ENCODE data around the gene OSBPL2. TPM values are rescaled to one million over a fixed set of nuclear protein-coding genes. Genes with fewer than 3 reads are reported as not detected.

OSBPL2 gene
- total and polyA plus RNA-seq, 9 of the 15 experiments (the other 6 are each of a cell fraction or from before 2014, with no cell fraction given) = 2.5 to 25.6 (median 14.1) TPM

- Histone ChIP-seq H3K9me3 (replicated peaks; ENCODE audit: control insufficient read depth, insufficient read depth, low read depth, low read length) (no peaks in the 10 kb centered on the region), H3K4me3 (peak overlapping the region; percentile 71), H3K9me1 (ENCODE audit: control insufficient read depth, insufficient read depth, low read length) (peaks cover 5% of the 10 kb centered on the region), H3K4me1 (replicated peaks in 1 of 2; ENCODE audit: control insufficient read depth in 2 of 2, insufficient read depth in 2 of 2, low read length in 2 of 2) (peaks cover 14 to 60% of the 10 kb centered on the region in 2 experiments), H3K36me3 (ENCODE audit: control insufficient read depth, insufficient read depth, low read length) (peaks cover 60% of the 10 kb centered on the region), H3K79me2 (ENCODE audit: control insufficient read depth, insufficient read depth, low read length) (peaks cover 37% of the 10 kb centered on the region), H2AFZ (ENCODE audit: low read depth, low read length) (no peak overlapping the region), H3K9ac (ENCODE audit: insufficient read depth in 1 of 2, low read depth in 2 of 2, low read length in 2 of 2) (peak overlapping the region; percentile 86 to 98), H3K27ac (ENCODE audit: extremely low read depth, low read depth, low read length) (peak overlapping the region; percentile 29; the same call in 2 of the 3 replicates), H3K27me3 (ENCODE audit: control insufficient read depth in 2 of 2, insufficient read depth in 2 of 2, low read length in 2 of 2) (no peaks in the 10 kb centered on the region), H3K4me2 (ENCODE audit: insufficient read depth, low read length) (peak overlapping the region; percentile 89), H4K20me1 (replicated peaks; ENCODE audit: control insufficient read depth, insufficient read depth, low read length) (peaks cover 20% of the 10 kb centered on the region)
- DNase-seq (ENCODE audit: extremely low read depth in 1 of 4, low spot score in 3 of 4) (no peak), ATAC-seq (no peak), FAIRE-seq (no peak)
- POLR2A ChIA-PET = interaction anchor here (1.3 to 2.9 kb wide), 3 partner anchors 11 to 82 kb away, joined by 6 to 19 read pairs (median 6); partner anchors contain the start of gene RPS21
- CTCF ChIA-PET (ENCODE audit: low intra/inter-chr PET ratio) = no interaction called here
- intact Hi-C loops (cut with micrococcal nuclease) = loop anchor here (5.0 to 10.0 kb wide), 3 partner anchors 63 to 320 kb away; partner anchors contain the start of gene LAMA5
- no TSS peak for BruUV-seq (replicated peaks)
- in situ Hi-C loops (cut with MboI) = loop anchor here (5.0 to 10.0 kb wide), 3 partner anchors 63 to 310 kb away; partner anchors contain the start of gene LAMA5
- 81% methylated on average over 28 of the region's 29 CpGs for WGBS (ENCODE audit: insufficient coverage, low coverage, missing lambda C conversion rate)
- peak; percentile 35; the same call in 1 of the 2 replicates for TF ChIP-seq RBFOX2 (IDR thresholded peaks at IDR 0.05; ENCODE audit: low read depth, low read length)
- peak; percentile 40; the same call in 1 of the 2 replicates for TF ChIP-seq POLR2G (IDR thresholded peaks at IDR 0.05; ENCODE audit: low read depth, low read length)
- no peak for TF ChIP-seq ZBTB40 (IDR thresholded peaks at IDR 0.05)
- TF ChIP-seq ZBTB40 (CRISPR knock-in tag; IDR thresholded peaks at IDR 0.05) = no peak
- TF ChIP-seq MCM3 (IDR thresholded peaks at IDR 0.05) = no peak
- TF ChIP-seq PHF20 (IDR thresholded peaks at IDR 0.05; ENCODE audit: partially characterized antibody) = no peak
- no peak for TF ChIP-seq XRCC4 (IDR thresholded peaks at IDR 0.05; ENCODE audit: extremely low read depth, insufficient read depth, insufficient read length)
- no peak for TF ChIP-seq PHB2 (IDR thresholded peaks at IDR 0.05; ENCODE audit: low read depth)
- no peak for TF ChIP-seq SIRT6 (IDR thresholded peaks at IDR 0.05; ENCODE audit: low read depth, low read length)
- no peak for TF ChIP-seq HNRNPK (IDR thresholded peaks at IDR 0.05; ENCODE audit: low read depth, low read length, poor library complexity, severe bottlenecking)
- TF ChIP-seq NCOA2 (IDR thresholded peaks at IDR 0.05; ENCODE audit: partially characterized antibody in 2 of 2) = no peak
- TF ChIP-seq JUN (IDR thresholded peaks at IDR 0.05; ENCODE audit: borderline replicate concordance, low read depth, low read length) = no peak
- no peak for TF ChIP-seq JUN (CRISPR knock-in tag; IDR thresholded peaks at IDR 0.05; ENCODE audit: borderline replicate concordance)
Observed at GRCh38 chr20:62304331-62305148, 66.2 kb downstream of the OSBPL2 start.

All from K562 (cell line).